K562 (cell line): Measurements from ENCODE around the gene AKAP6.

Experiments used
- ARNT ChIP-seq, 2 experiments: fragments of 450-650 bp; IDR thresholded peaks; 2 replicates each; pipeline ENCODE4 v1.6.1; 2016; ENCODE audit warnings: mild to moderate bottlenecking in 1 of 2
- BACH1 ChIP-seq: fragments of 200-800 bp; sonication (Bioruptor generic); IDR thresholded peaks from 2 replicates; pipeline ENCODE4 v1.6.1; 2016; ENCODE audit warnings: missing genetic modification characterization, missing compliant biosample characterization
- CREM ChIP-seq: IDR thresholded peaks from 2 replicates; pipeline ENCODE4 v1.6.1; 2014; ENCODE audit warnings: antibody characterized with exemption, low read depth
- CTCF ChIP-seq, 3 experiments: IDR thresholded peaks in 2 of 3; conservative IDR thresholded peaks in 1 of 3; 2 replicates each; pipeline ENCODE4 v1.5.1; 2011 to 2012; ENCODE audit warnings: low read length in 3 of 3, mild to moderate bottlenecking in 3 of 3, control low read depth in 2 of 3, improper control_type of control experiment in 1 of 3, inconsistent platforms in 1 of 3, low read depth in 1 of 3, mixed read lengths in 1 of 3, moderate library complexity in 1 of 3; ENCODE audit not compliant: insufficient read depth in 2 of 3
- ESRRA ChIP-seq: fragments of 450-650 bp; IDR thresholded peaks from 2 replicates; pipeline ENCODE4 v1.6.1; 2014; ENCODE audit warnings: low read depth, mild to moderate bottlenecking, moderate library complexity, borderline replicate concordance
- EZH2 ChIP-seq: IDR thresholded peaks from 2 replicates; pipeline ENCODE4 v1.6.1; 2012; ENCODE audit warnings: low read depth, mild to moderate bottlenecking, inconsistent platforms, low read length, borderline replicate concordance
- FOXA1 ChIP-seq: fragments of 450-650 bp; IDR thresholded peaks from 2 replicates; pipeline ENCODE4 v1.6.1; 2016; ENCODE audit warnings: mild to moderate bottlenecking, borderline replicate concordance
- GATAD2B ChIP-seq: fragments of 450-650 bp; IDR thresholded peaks from 2 replicates; pipeline ENCODE4 v1.6.1; 2017; ENCODE audit warnings: mild to moderate bottlenecking, borderline replicate concordance
- HNRNPUL1 ChIP-seq: fragments of 200-400 bp; formaldehyde crosslinking; IDR thresholded peaks from 2 replicates; pipeline ENCODE4 v1.6.1; 2017; ENCODE audit warnings: low read length
- MEIS2 ChIP-seq: fragments of 450-650 bp; IDR thresholded peaks from 2 replicates; pipeline ENCODE4 v1.6.1; 2014; ENCODE audit warnings: mild to moderate bottlenecking; ENCODE audit not compliant: partially characterized antibody
- NR2C1 ChIP-seq, 2 experiments: fragments of 450-650 bp; IDR thresholded peaks; 2 replicates each; pipeline ENCODE4 v1.6.1; 2017; ENCODE audit warnings: mild to moderate bottlenecking in 2 of 2, antibody characterized with exemption in 1 of 2, inconsistent platforms in 1 of 2, missing compliant biosample characterization in 1 of 2, missing genetic modification characterization in 1 of 2
- POLR3A ChIP-seq: IDR thresholded peaks from 2 replicates; pipeline ENCODE4 v1.6.1; 2011; ENCODE audit warnings: borderline replicate concordance, mild to moderate bottlenecking, moderate library complexity; ENCODE audit not compliant: insufficient read length, insufficient read depth; ENCODE audit errors: extremely low read depth
- REST ChIP-seq, 2 experiments: fragments of 450-650 bp; formaldehyde crosslinking in 1 of 2; IDR thresholded peaks; 2 replicates each; pipeline versions ENCODE4 v1.4.0 to v1.6.1; 2014 to 2020; ENCODE audit warnings: mild to moderate bottlenecking in 2 of 2, borderline replicate concordance in 1 of 2, low read depth in 1 of 2
- ZBED1 ChIP-seq: IDR thresholded peaks from 2 replicates; pipeline ENCODE4 v1.6.1; 2014

GRCh38 chr14:32507029-32507984 lies 178.2 kb downstream of the AKAP6 start:
- TF ChIP-seq POLR3A, result no peak
- TF ChIP-seq GATAD2B, result no peak
- no peak for TF ChIP-seq EZH2
- TF ChIP-seq CTCF (IDR thresholded peaks at IDR 0.05 in 2 of 3, conservative IDR thresholded peaks at IDR 0.05 in 1 of 3; ENCODE audit: insufficient read depth in 2 of 3, low read depth in 1 of 3, low read length in 3 of 3), result no peak
- no peak for TF ChIP-seq CREM
- no peak for TF ChIP-seq ARNT (IDR thresholded peaks at IDR 0.05)
- TF ChIP-seq NR2C1 (IDR thresholded peaks at IDR 0.05), result no peak
- TF ChIP-seq NR2C1 (tag; IDR thresholded peaks at IDR 0.05), result no peak
- TF ChIP-seq ZBED1, result no peak
- no peak for TF ChIP-seq BACH1 (tag)
- TF ChIP-seq MEIS2, result no peak
- TF ChIP-seq HNRNPUL1, result no peak
- TF ChIP-seq REST (IDR thresholded peaks at IDR 0.05; ENCODE audit: borderline replicate concordance), result no peak
- no peak for TF ChIP-seq REST (CRISPR knock-in tag; IDR thresholded peaks at IDR 0.05; ENCODE audit: low read depth)
- no peak for TF ChIP-seq FOXA1
- TF ChIP-seq ESRRA, result no peak
